ENCODE measurements around the gene LIPA.

LIPA gene

GRCh38 chr10:89256962-89257361, 5.4 kb upstream of the LIPA start:
- no peak for TF ChIP-seq EGR1 (IDR thresholded peaks at IDR 0.05)

GRCh38 chr10:89256340-89256739, 4.8 kb upstream of the LIPA start:
- no peak for TF ChIP-seq FOXM1 (IDR thresholded peaks at IDR 0.05; ENCODE audit: borderline replicate concordance, low read depth)
- TF ChIP-seq EP300 (IDR thresholded peaks at IDR 0.05; ENCODE audit: borderline replicate concordance): no peak
- no peak for TF ChIP-seq TAF1 (IDR thresholded peaks at IDR 0.05; ENCODE audit: low read depth)
- no peak for TF ChIP-seq CEBPB (IDR thresholded peaks at IDR 0.05)
- no peak for TF ChIP-seq TEAD4 (IDR thresholded peaks at IDR 0.05)
- no peak for TF ChIP-seq EGR1 (IDR thresholded peaks at IDR 0.05)
- TF ChIP-seq NFIC (IDR thresholded peaks at IDR 0.05): no peak
- no peak for TF ChIP-seq USF1 (IDR thresholded peaks at IDR 0.05)
- no peak for TF ChIP-seq CREB1 (IDR thresholded peaks at IDR 0.05; ENCODE audit: low read depth)
- no peak for TF ChIP-seq YY1 (IDR thresholded peaks at IDR 0.05; ENCODE audit: low read depth)

GRCh38 chr10:89255793-89256192, 4.2 kb upstream of the LIPA start:
- TF ChIP-seq CREB1 (IDR thresholded peaks at IDR 0.05; ENCODE audit: low read depth) (no peak), USF1 (IDR thresholded peaks at IDR 0.05) (no peak), FOXM1 (IDR thresholded peaks at IDR 0.05; ENCODE audit: borderline replicate concordance, low read depth) (no peak), MAX (IDR thresholded peaks at IDR 0.05) (no peak), RAD21 (IDR thresholded peaks at IDR 0.05; ENCODE audit: low read depth) (no peak), ZBTB7A (IDR thresholded peaks at IDR 0.05; ENCODE audit: low read depth) (no peak), TCF12 (IDR thresholded peaks at IDR 0.05; ENCODE audit: low read depth) (no peak), CEBPB (IDR thresholded peaks at IDR 0.05) (no peak), YY1 (IDR thresholded peaks at IDR 0.05; ENCODE audit: low read depth) (no peak), EP300 (IDR thresholded peaks at IDR 0.05; ENCODE audit: borderline replicate concordance) (no peak), NFIC (IDR thresholded peaks at IDR 0.05) (no peak), TEAD4 (IDR thresholded peaks at IDR 0.05) (no peak), EGR1 (IDR thresholded peaks at IDR 0.05) (no peak), REST (IDR thresholded peaks at IDR 0.05; ENCODE audit: low read depth) (no peak)

GRCh38 chr10:89252225-89252585, 630 bp upstream of the LIPA start:
- TF ChIP-seq MAX (IDR thresholded peaks at IDR 0.05) (no peak), YY1 (IDR thresholded peaks at IDR 0.05; ENCODE audit: low read depth) (no peak), EP300 (IDR thresholded peaks at IDR 0.05; ENCODE audit: borderline replicate concordance) (no peak), RAD21 (IDR thresholded peaks at IDR 0.05; ENCODE audit: low read depth) (no peak)

GRCh38 chr10:89250865-89251408, 638 bp downstream of the LIPA start:
- TF ChIP-seq YY1 (IDR thresholded peaks at IDR 0.05; ENCODE audit: low read depth) (no peak), FOXM1 (IDR thresholded peaks at IDR 0.05; ENCODE audit: borderline replicate concordance, low read depth) (no peak), ZBTB7A (IDR thresholded peaks at IDR 0.05; ENCODE audit: low read depth) (no peak), EP300 (IDR thresholded peaks at IDR 0.05; ENCODE audit: borderline replicate concordance) (no peak), REST (IDR thresholded peaks at IDR 0.05; ENCODE audit: low read depth) (no peak), RAD21 (IDR thresholded peaks at IDR 0.05; ENCODE audit: low read depth) (no peak), NFIC (IDR thresholded peaks at IDR 0.05) (no peak), MAX (IDR thresholded peaks at IDR 0.05) (no peak), TEAD4 (IDR thresholded peaks at IDR 0.05) (no peak), USF1 (IDR thresholded peaks at IDR 0.05) (no peak)

GRCh38 chr10:89248990-89249389, 2.6 kb downstream of the LIPA start:
- TF ChIP-seq CEBPB (IDR thresholded peaks at IDR 0.05) (no peak), MAX (IDR thresholded peaks at IDR 0.05) (no peak), EP300 (IDR thresholded peaks at IDR 0.05; ENCODE audit: borderline replicate concordance) (no peak), TAF1 (IDR thresholded peaks at IDR 0.05; ENCODE audit: low read depth) (no peak), TEAD4 (IDR thresholded peaks at IDR 0.05) (no peak), EGR1 (IDR thresholded peaks at IDR 0.05) (no peak), NFIC (IDR thresholded peaks at IDR 0.05) (no peak), FOXM1 (IDR thresholded peaks at IDR 0.05; ENCODE audit: borderline replicate concordance, low read depth) (no peak), YY1 (IDR thresholded peaks at IDR 0.05; ENCODE audit: low read depth) (no peak)
